Measurements from ENCODE around the gene ARFIP1. TPM values are rescaled to one million over a fixed set of nuclear protein-coding genes. Genes with fewer than 3 reads are reported as not detected.

Gene ARFIP1
- polyA plus RNA-seq, 3 donors: 6.8 to 23.5 (median 10.9) TPM

- no peak overlapping the region for H3K27ac ChIP-seq (ENCODE audit: low read depth, low read length)
- 0 to 4% (median 3%) methylated on average over 14 of the region's 14 CpGs for WGBS, 3 donors
Observed at GRCh38 chr4:152780267-152780778, 569 bp downstream of the ARFIP1 start.

- H3K27ac ChIP-seq (ENCODE audit: low read depth, low read length): no peak overlapping the region
- 56 to 82% (median 69%) methylated on average over 4 of the region's 4 CpGs for WGBS, 3 donors
Observed at GRCh38 chr4:152784490-152785350, 5.0 kb downstream of the ARFIP1 start.

- 62 to 64% (median 63%) methylated on average over 3 of the region's 3 CpGs for whole genome bisulfite sequencing, 3 donors
Observed at GRCh38 chr4:152785639-152786615, 6.2 kb downstream of the ARFIP1 start.

GRCh38 chr4:152786627-152787026 is 6.9 kb downstream of the ARFIP1 start:
- H3K27ac ChIP-seq (ENCODE audit: low read depth, low read length): no peak overlapping the region
- 95 to 100% (median 96%) methylated on average over 1 of the region's 1 CpG for WGBS, 3 donors

More at GRCh38 chr4:152785639-152786615, 6.2 kb downstream of the ARFIP1 start:
- H3K27ac ChIP-seq (ENCODE audit: low read depth, low read length): no peak overlapping the region

GRCh38 chr4:152795891-152796290 is 16.1 kb downstream of the ARFIP1 start:
- H3K27ac ChIP-seq (ENCODE audit: low read depth, low read length): no peak overlapping the region
- WGBS, 3 donors: 96 to 99% (median 99%) methylated on average over 3 of the region's 3 CpGs

GRCh38 chr4:152803541-152803940 is 23.8 kb downstream of the ARFIP1 start:
- no peak overlapping the region for H3K27ac ChIP-seq (ENCODE audit: low read depth, low read length)
- 93 to 100% (median 95%) methylated on average over 1 of the region's 1 CpG for WGBS, 3 donors

- 81 to 96% (median 93%) methylated on average over 2 of the region's 2 CpGs for WGBS, 3 donors
- H3K27ac ChIP-seq (ENCODE audit: low read depth, low read length): no peak overlapping the region
Observed at GRCh38 chr4:152805071-152805650, 25.4 kb downstream of the ARFIP1 start.

- 59 to 74% (median 69%) methylated on average over 2 of the region's 2 CpGs for WGBS, 3 donors
- H3K27ac ChIP-seq (ENCODE audit: low read depth, low read length): no peak overlapping the region
Observed at GRCh38 chr4:152805818-152806217, 26.1 kb downstream of the ARFIP1 start.

GRCh38 chr4:152806501-152807125 is 26.9 kb downstream of the ARFIP1 start:
- 85 to 89% (median 86%) methylated on average over 3 of the region's 3 CpGs for WGBS, 3 donors
- no peak overlapping the region for H3K27ac ChIP-seq (ENCODE audit: low read depth, low read length)

- H3K27ac ChIP-seq (ENCODE audit: low read depth, low read length): no peak overlapping the region
- 72 to 95% (median 77%) methylated on average over 3 of the region's 3 CpGs for WGBS, 3 donors
Observed at GRCh38 chr4:152807294-152807829, 27.6 kb downstream of the ARFIP1 start.

- 93 to 97% (median 95%) methylated on average over 8 of the region's 8 CpGs for WGBS, 3 donors
- no peak overlapping the region for H3K27ac ChIP-seq (ENCODE audit: low read depth, low read length)
Observed at GRCh38 chr4:152808670-152809069, 28.9 kb downstream of the ARFIP1 start.

GRCh38 chr4:152810715-152811287 is 31.0 kb downstream of the ARFIP1 start:
- WGBS, 3 donors: 65 to 94% (median 82%) methylated on average over 11 of the region's 11 CpGs
- no peak overlapping the region for H3K27ac ChIP-seq (ENCODE audit: low read depth, low read length)

- no peak overlapping the region for H3K27ac ChIP-seq (ENCODE audit: low read depth, low read length)
Observed at GRCh38 chr4:152815078-152815477, 35.3 kb downstream of the ARFIP1 start.

GRCh38 chr4:152817331-152817730 is 37.6 kb downstream of the ARFIP1 start:
- no peak overlapping the region for H3K27ac ChIP-seq (ENCODE audit: low read depth, low read length)

GRCh38 chr4:152819026-152819645 is 39.4 kb downstream of the ARFIP1 start:
- H3K27ac ChIP-seq (ENCODE audit: low read depth, low read length): no peak overlapping the region
- WGBS, 3 donors: 90 to 95% (median 93%) methylated on average over 7 of the region's 7 CpGs

- H3K27ac ChIP-seq (ENCODE audit: low read depth, low read length): no peak overlapping the region
- 96 to 97% (median 97%) methylated on average over 2 of the region's 2 CpGs for WGBS, 3 donors
Observed at GRCh38 chr4:152820073-152820472, 40.3 kb downstream of the ARFIP1 start.

GRCh38 chr4:152822323-152822722 is 42.6 kb downstream of the ARFIP1 start:
- no peak overlapping the region for H3K27ac ChIP-seq (ENCODE audit: low read depth, low read length)
- WGBS, 3 donors: 91 to 100% (median 97%) methylated on average over 1 of the region's 1 CpG
